Measurements from ENCODE around the gene RPL7L1.
A peak's percentile ranks its signal among the peaks of the same experiment; 100 is the strongest.

The RPL7L1 gene

GRCh38 chr6:42929821-42930360 lies 50.5 kb downstream of the RPL7L1 start:
- peaks cover 56 to 62% of the 10 kb centered on the region in 2 experiments for H3K4me1 ChIP-seq (ENCODE audit: control insufficient read depth in 1 of 2, insufficient read depth in 1 of 2, low read depth in 1 of 2, low read length in 1 of 2)
- peak overlapping the region; percentile 79 to 100 for H3K4me3 ChIP-seq (ENCODE audit: low read depth in 1 of 2, low read length in 1 of 2)
- H3K27me3 ChIP-seq = no peaks in the 10 kb centered on the region

GRCh38 chr6:42932412-42932811 lies 53.0 kb downstream of the RPL7L1 start:
- no peak for TF ChIP-seq CTCF (IDR thresholded peaks at IDR 0.05)
- H3K4me1 ChIP-seq (ENCODE audit: control insufficient read depth in 1 of 2, insufficient read depth in 1 of 2, low read depth in 1 of 2, low read length in 1 of 2) = peaks cover 64 to 72% of the 10 kb centered on the region in 2 experiments
- H3K9me3 ChIP-seq = no peaks in the 10 kb centered on the region
- H3K27me3 ChIP-seq = no peaks in the 10 kb centered on the region
- H3K27ac ChIP-seq = peak overlapping the region; percentile 100
- peaks cover 38% of the 10 kb centered on the region for H3K36me3 ChIP-seq
- peak overlapping the region; percentile 79 to 100 for H3K4me3 ChIP-seq (ENCODE audit: low read depth in 1 of 2, low read length in 1 of 2)

More at GRCh38 chr6:42929821-42930360, 50.5 kb downstream of the RPL7L1 start:
- TF ChIP-seq CTCF (IDR thresholded peaks at IDR 0.05) = no peak
- peaks cover 13% of the 10 kb centered on the region for H3K36me3 ChIP-seq
- peak overlapping the region; percentile 100 for H3K27ac ChIP-seq
- no peaks in the 10 kb centered on the region for H3K9me3 ChIP-seq

GRCh38 chr6:42933205-42933604 lies 53.8 kb downstream of the RPL7L1 start:
- Histone ChIP-seq H3K27ac (peak overlapping the region; percentile 100), H3K36me3 (peaks cover 46% of the 10 kb centered on the region), H3K4me1 (ENCODE audit: control insufficient read depth in 1 of 2, insufficient read depth in 1 of 2, low read depth in 1 of 2, low read length in 1 of 2) (peaks cover 61 to 68% of the 10 kb centered on the region in 2 experiments)

GRCh38 chr6:42935322-42935721 lies 55.9 kb downstream of the RPL7L1 start:
- Histone ChIP-seq H3K36me3 (peaks cover 67% of the 10 kb centered on the region), H3K4me3 (ENCODE audit: low read depth in 1 of 2, low read length in 1 of 2) (peak overlapping the region in 1 of 2 experiments; percentile 100), H3K27ac (peak overlapping the region; percentile 100), H3K9me3 (no peaks in the 10 kb centered on the region), H3K4me1 (ENCODE audit: control insufficient read depth in 1 of 2, insufficient read depth in 1 of 2, low read depth in 1 of 2, low read length in 1 of 2) (peaks cover 53 to 57% of the 10 kb centered on the region in 2 experiments), H3K27me3 (no peaks in the 10 kb centered on the region)
- TF ChIP-seq CTCF (IDR thresholded peaks at IDR 0.05) = no peak

More at GRCh38 chr6:42933205-42933604, 53.8 kb downstream of the RPL7L1 start:
- H3K4me3 ChIP-seq (ENCODE audit: low read depth in 1 of 2, low read length in 1 of 2) = peak overlapping the region; percentile 79 to 100
- peak; percentile 25 for TF ChIP-seq CTCF (IDR thresholded peaks at IDR 0.05)
- H3K9me3 ChIP-seq = no peaks in the 10 kb centered on the region
- no peaks in the 10 kb centered on the region for H3K27me3 ChIP-seq

GRCh38 chr6:42936398-42936797 lies 57.0 kb downstream of the RPL7L1 start:
- H3K9me3 ChIP-seq = no peaks in the 10 kb centered on the region
- H3K27me3 ChIP-seq = no peaks in the 10 kb centered on the region
- H3K27ac ChIP-seq = peak overlapping the region; percentile 100
- peaks cover 76% of the 10 kb centered on the region for H3K36me3 ChIP-seq
- TF ChIP-seq CTCF (IDR thresholded peaks at IDR 0.05) = no peak
- peaks cover 43 to 46% of the 10 kb centered on the region in 2 experiments for H3K4me1 ChIP-seq (ENCODE audit: control insufficient read depth in 1 of 2, insufficient read depth in 1 of 2, low read depth in 1 of 2, low read length in 1 of 2)
- no peak overlapping the region for H3K4me3 ChIP-seq (ENCODE audit: low read depth in 1 of 2, low read length in 1 of 2)

All from neutrophil (primary cell).